IMR-90 (cell line): ENCODE measurements around the gene PPP1R2.

ENCODE experiments used
- BHLHE40 ChIP-seq: fragments of 150-350 bp; IDR thresholded peaks from 2 replicates; pipeline ENCODE4 v1.6.1; 2016; ENCODE audit warnings: mild to moderate bottlenecking, low read depth, low read length
- CEBPB ChIP-seq: IDR thresholded peaks from 2 replicates; pipeline ENCODE4 v1.6.1; 2012; ENCODE audit warnings: low read depth, low read length, improper control_type of control experiment
- CHD1 ChIP-seq: IDR thresholded peaks from 2 replicates; pipeline ENCODE4 v1.6.1; 2012; ENCODE audit warnings: low read depth, low read length, improper control_type of control experiment
- CTCF ChIP-seq: conservative IDR thresholded peaks from 2 replicates; pipeline ENCODE4 v1.5.1; 2012; ENCODE audit warnings: mild to moderate bottlenecking, low read depth, low read length, improper control_type of control experiment
- ELK1 ChIP-seq: fragments of 150-350 bp; IDR thresholded peaks from 2 replicates; pipeline ENCODE4 v1.6.1; 2016; ENCODE audit warnings: low read depth, mild to moderate bottlenecking, low read length, moderate library complexity, borderline replicate concordance
- FOS ChIP-seq: fragments of 150-350 bp; IDR thresholded peaks from 2 replicates; pipeline ENCODE4 v1.6.1; 2016; ENCODE audit warnings: low read depth, low read length
- MAZ ChIP-seq: IDR thresholded peaks from 2 replicates; pipeline ENCODE4 v1.6.1; 2012; ENCODE audit warnings: low read depth, mild to moderate bottlenecking, low read length, improper control_type of control experiment, moderate library complexity, borderline replicate concordance
- MXI1 ChIP-seq: IDR thresholded peaks from 2 replicates; pipeline ENCODE4 v1.6.1; 2012; ENCODE audit warnings: low read depth, mild to moderate bottlenecking, low read length, moderate library complexity, borderline replicate concordance
- POLR2A ChIP-seq: IDR thresholded peaks from 2 replicates; pipeline ENCODE4 v1.6.1; 2012; ENCODE audit warnings: mild to moderate bottlenecking, low read depth, low read length
- RAD21 ChIP-seq: IDR thresholded peaks from 2 replicates; pipeline ENCODE4 v1.6.1; 2012; ENCODE audit warnings: low read length, improper control_type of control experiment
- RCOR1 ChIP-seq: IDR thresholded peaks from 2 replicates; pipeline ENCODE4 v1.6.1; 2012; ENCODE audit warnings: mild to moderate bottlenecking, low read length, improper control_type of control experiment; ENCODE audit not compliant: insufficient replicate concordance
- SMC3 ChIP-seq: fragments of 150-350 bp; IDR thresholded peaks from 2 replicates; pipeline ENCODE4 v1.6.1; 2016; ENCODE audit warnings: low read depth, mild to moderate bottlenecking, antibody characterized with exemption, low read length, moderate library complexity
- USF2 ChIP-seq: fragments of 150-350 bp; IDR thresholded peaks from 2 replicates; pipeline ENCODE4 v1.6.1; 2017; ENCODE audit warnings: mild to moderate bottlenecking, antibody characterized with exemption, low read length, low read depth

- TF ChIP-seq CTCF (no peak), MAZ (no peak), POLR2A (no peak), RAD21 (no peak), ELK1 (no peak), FOS (no peak), MXI1 (no peak), USF2 (no peak), RCOR1 (no peak), CEBPB (no peak), BHLHE40 (no peak), CHD1 (no peak), SMC3 (no peak)
These were observed 5.9 kb upstream of the PPP1R2 start for GRCh38 chr3:195548987-195549386.
